Neural progenitor cell (in vitro differentiated cells): ENCODE data around the gene ROBO2. TPM values are rescaled to one million over a fixed set of nuclear protein-coding genes. Genes with fewer than 3 reads are reported as not detected.
A peak's percentile ranks its signal among the peaks of the same experiment; 100 is the strongest.

Experiments
- DNase-seq: peaks from one replicate; pipeline ENCODE4 v3.0.0-alpha.2; 2016; ENCODE audit warnings: low spot score
- H2AFZ ChIP-seq: fragments of 200-600 bp; sonication (generic); replicated peaks from 2 replicates; pipeline ENCODE4 v1.6.1; 2016; ENCODE audit warnings: antibody characterized with exemption
- H3F3A ChIP-seq: fragments of 200-600 bp; sonication (generic); 2 replicates; pipeline ENCODE4 v1.6.1; 2016; ENCODE audit warnings: antibody characterized with exemption, low read depth
- H3K27ac ChIP-seq: fragments of 200-600 bp; sonication (generic); 2 replicates; pipeline ENCODE4 v1.5.1; 2016; ENCODE audit warnings: mild to moderate bottlenecking
- H3K27me3 ChIP-seq: fragments of 200-600 bp; sonication (generic); 2 replicates; pipeline ENCODE4 v1.6.1; 2016; ENCODE audit warnings: mild to moderate bottlenecking, moderate library complexity
- H3K36me3 ChIP-seq: fragments of 200-600 bp; sonication (generic); 2 replicates; pipeline ENCODE4 v1.5.1; 2016
- H3K4me1 ChIP-seq: fragments of 200-600 bp; sonication (generic); 2 replicates; pipeline ENCODE4 v1.6.1; 2016; ENCODE audit warnings: mixed run types
- H3K4me2 ChIP-seq: fragments of 200-600 bp; sonication (generic); 2 replicates; pipeline ENCODE4 v1.6.1; 2016
- H3K4me3 ChIP-seq: fragments of 200-600 bp; sonication (generic); 2 replicates; pipeline ENCODE4 v1.5.1; 2016
- H3K79me2 ChIP-seq: fragments of 200-600 bp; sonication (generic); 2 replicates; pipeline ENCODE4 v1.6.1; 2016; ENCODE audit warnings: low read depth
- H3K9ac ChIP-seq: fragments of 200-600 bp; sonication (generic); 2 replicates; pipeline ENCODE4 v1.6.1; 2016
- H3K9me3 ChIP-seq: fragments of 200-600 bp; sonication (generic); 2 replicates; pipeline ENCODE4 v1.5.1; 2016; ENCODE audit warnings: low read depth
- H4K20me1 ChIP-seq: fragments of 200-600 bp; sonication (generic); 2 replicates; pipeline ENCODE4 v1.6.1; 2016; ENCODE audit warnings: low read depth
- H3K27ac Mint-ChIP-seq: 3 replicates; pipeline ENCODE4 v1.8.0; 2021; ENCODE audit warnings: mixed read lengths
- H3K27me3 Mint-ChIP-seq: 2 replicates; pipeline ENCODE4 v1.8.0; 2022; ENCODE audit warnings: low read depth, mild to moderate bottlenecking, inconsistent platforms, moderate library complexity, mixed read lengths; ENCODE audit not compliant: insufficient read depth
- H3K36me3 Mint-ChIP-seq: 3 replicates; pipeline ENCODE4 v1.8.0; 2021; ENCODE audit warnings: mixed read lengths
- H3K4me1 Mint-ChIP-seq: 3 replicates; pipeline ENCODE4 v1.8.0; 2021; ENCODE audit warnings: mixed read lengths
- H3K4me3 Mint-ChIP-seq: 3 replicates; pipeline ENCODE4 v1.8.0; 2021; ENCODE audit warnings: mild to moderate bottlenecking, moderate library complexity, mixed read lengths
- H3K9me3 Mint-ChIP-seq: 3 replicates; pipeline ENCODE4 v1.8.0; 2020; ENCODE audit warnings: mixed read lengths
- EZH2 ChIP-seq: fragments of 200-600 bp; sonication (generic); IDR thresholded peaks from 2 replicates; pipeline ENCODE4 v1.6.1; 2017; ENCODE audit warnings: antibody characterized with exemption, mild to moderate bottlenecking, moderate library complexity
- EZH2phosphoT487 ChIP-seq: fragments of 200-600 bp; sonication (generic); IDR thresholded peaks from 2 replicates; pipeline ENCODE4 v1.6.1; 2017; ENCODE audit warnings: antibody characterized with exemption
- total RNA-seq: library from RNA; depleted of rRNA; stranded (reverse); fragments of >200 nt; gene quantifications from 2 replicates; pipeline ENCODE4 v1.2.3, GENCODE V29; 2015; ENCODE audit warnings: low replicate concordance
- TF ChIP-seq, protein P1 (sequence below): fragments of 200-600 bp; sonication (generic); IDR thresholded peaks from 2 replicates; pipeline ENCODE4 v1.5.1; 2017; ENCODE audit warnings: antibody characterized with exemption, mild to moderate bottlenecking

Gene ROBO2
- total RNA-seq, 1 donor from 2014 or later: 15.0 TPM

DNA sequence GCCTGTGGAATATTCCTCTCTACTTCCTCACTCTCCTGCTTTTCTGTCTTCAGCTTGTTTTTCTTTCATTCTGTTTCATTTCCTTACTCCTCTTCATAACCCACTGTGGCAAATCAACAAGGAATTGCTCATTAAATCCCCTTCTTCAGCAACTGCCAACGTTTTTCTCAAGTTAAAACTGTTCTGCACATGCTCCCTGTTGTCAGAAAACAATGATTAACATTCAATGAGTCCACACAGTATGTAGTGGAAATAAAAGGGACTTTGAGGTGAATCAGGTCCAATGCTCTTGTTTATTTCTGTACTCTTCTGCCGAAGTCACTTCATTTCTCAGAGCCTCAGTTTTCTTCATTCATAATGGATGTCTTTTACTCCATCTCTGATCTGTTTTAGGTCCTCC is 11.9 kb upstream of the ROBO2 start:
- no peak for TF ChIP-seq EZH2phosphoT487
- TF ChIP-seq, protein P1, sequence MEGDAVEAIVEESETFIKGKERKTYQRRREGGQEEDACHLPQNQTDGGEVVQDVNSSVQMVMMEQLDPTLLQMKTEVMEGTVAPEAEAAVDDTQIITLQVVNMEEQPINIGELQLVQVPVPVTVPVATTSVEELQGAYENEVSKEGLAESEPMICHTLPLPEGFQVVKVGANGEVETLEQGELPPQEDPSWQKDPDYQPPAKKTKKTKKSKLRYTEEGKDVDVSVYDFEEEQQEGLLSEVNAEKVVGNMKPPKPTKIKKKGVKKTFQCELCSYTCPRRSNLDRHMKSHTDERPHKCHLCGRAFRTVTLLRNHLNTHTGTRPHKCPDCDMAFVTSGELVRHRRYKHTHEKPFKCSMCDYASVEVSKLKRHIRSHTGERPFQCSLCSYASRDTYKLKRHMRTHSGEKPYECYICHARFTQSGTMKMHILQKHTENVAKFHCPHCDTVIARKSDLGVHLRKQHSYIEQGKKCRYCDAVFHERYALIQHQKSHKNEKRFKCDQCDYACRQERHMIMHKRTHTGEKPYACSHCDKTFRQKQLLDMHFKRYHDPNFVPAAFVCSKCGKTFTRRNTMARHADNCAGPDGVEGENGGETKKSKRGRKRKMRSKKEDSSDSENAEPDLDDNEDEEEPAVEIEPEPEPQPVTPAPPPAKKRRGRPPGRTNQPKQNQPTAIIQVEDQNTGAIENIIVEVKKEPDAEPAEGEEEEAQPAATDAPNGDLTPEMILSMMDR: no peak
- TF ChIP-seq EZH2: no peak
- Mint-ChIP-seq H3K27ac (no peak overlapping the region), H3K4me3 (no peak overlapping the region), H3K9me3 (no peaks in the 10 kb centered on the region), H3K36me3 (no peaks in the 10 kb centered on the region), H3K4me1 (peaks cover 5% of the 10 kb centered on the region), H3K27me3 (no peaks in the 10 kb centered on the region)
- no peaks in the 10 kb centered on the region for H3K27me3 ChIP-seq
- no peaks in the 10 kb centered on the region for H3K36me3 ChIP-seq
- peak overlapping the region; percentile 63 for H2AFZ ChIP-seq
- H3F3A ChIP-seq: peaks cover 11% of the 10 kb centered on the region
- DNase-seq: no peak
- H3K4me1 ChIP-seq: peaks cover 39% of the 10 kb centered on the region
- H3K79me2 ChIP-seq: no peaks in the 10 kb centered on the region
- no peak overlapping the region for H3K9ac ChIP-seq
- H3K4me2 ChIP-seq: no peak overlapping the region
- no peak overlapping the region for H3K27ac ChIP-seq
- H4K20me1 ChIP-seq: no peaks in the 10 kb centered on the region
- no peak overlapping the region for H3K4me3 ChIP-seq
- no peaks in the 10 kb centered on the region for H3K9me3 ChIP-seq

DNA sequence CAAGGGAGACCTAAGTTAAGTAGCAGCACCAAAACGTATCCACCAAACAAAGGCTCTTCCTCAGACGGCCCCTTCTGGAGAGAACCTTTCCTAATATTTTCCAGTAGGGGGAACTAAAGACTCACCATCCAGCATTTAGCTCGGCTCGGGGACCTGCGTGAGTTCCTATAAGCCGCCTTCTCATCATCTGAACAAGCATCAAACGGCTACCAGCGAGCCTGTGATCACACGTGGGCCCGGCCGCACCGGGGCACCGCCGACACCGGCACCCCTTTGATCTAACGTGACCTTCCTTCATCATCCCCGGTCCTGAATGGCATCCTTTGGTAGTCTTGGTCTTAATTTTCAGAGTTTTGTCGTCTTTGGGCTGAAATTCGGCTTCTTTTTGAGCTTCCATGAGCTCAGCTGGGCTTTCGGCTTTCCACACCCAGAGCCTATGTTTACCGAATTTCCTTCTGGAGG is 1.4 kb upstream of the ROBO2 start:
- Histone ChIP-seq H3K4me2 (peak overlapping the region; percentile 85), H3K79me2 (no peaks in the 10 kb centered on the region), H3K4me3 (peak overlapping the region; percentile 76), H3K27me3 (peaks cover 16% of the 10 kb centered on the region), H3F3A (peaks cover 26% of the 10 kb centered on the region), H3K36me3 (no peaks in the 10 kb centered on the region), H3K9me3 (no peaks in the 10 kb centered on the region), H3K4me1 (peaks cover 20% of the 10 kb centered on the region), H3K9ac (no peak overlapping the region), H3K27ac (no peak overlapping the region), H4K20me1 (no peaks in the 10 kb centered on the region), H2AFZ (peak overlapping the region; percentile 80)
- peaks cover 4% of the 10 kb centered on the region for H3K27me3 Mint-ChIP-seq
- peak overlapping the region; percentile 98 for H3K4me3 Mint-ChIP-seq
- DNase-seq: peak; percentile 93
- no peaks in the 10 kb centered on the region for H3K9me3 Mint-ChIP-seq
- H3K27ac Mint-ChIP-seq: no peak overlapping the region
- H3K4me1 Mint-ChIP-seq: peaks cover 17% of the 10 kb centered on the region
- peaks cover 1% of the 10 kb centered on the region for H3K36me3 Mint-ChIP-seq
- TF ChIP-seq, protein P1: peak; percentile 74
- no peak for TF ChIP-seq EZH2

DNA sequence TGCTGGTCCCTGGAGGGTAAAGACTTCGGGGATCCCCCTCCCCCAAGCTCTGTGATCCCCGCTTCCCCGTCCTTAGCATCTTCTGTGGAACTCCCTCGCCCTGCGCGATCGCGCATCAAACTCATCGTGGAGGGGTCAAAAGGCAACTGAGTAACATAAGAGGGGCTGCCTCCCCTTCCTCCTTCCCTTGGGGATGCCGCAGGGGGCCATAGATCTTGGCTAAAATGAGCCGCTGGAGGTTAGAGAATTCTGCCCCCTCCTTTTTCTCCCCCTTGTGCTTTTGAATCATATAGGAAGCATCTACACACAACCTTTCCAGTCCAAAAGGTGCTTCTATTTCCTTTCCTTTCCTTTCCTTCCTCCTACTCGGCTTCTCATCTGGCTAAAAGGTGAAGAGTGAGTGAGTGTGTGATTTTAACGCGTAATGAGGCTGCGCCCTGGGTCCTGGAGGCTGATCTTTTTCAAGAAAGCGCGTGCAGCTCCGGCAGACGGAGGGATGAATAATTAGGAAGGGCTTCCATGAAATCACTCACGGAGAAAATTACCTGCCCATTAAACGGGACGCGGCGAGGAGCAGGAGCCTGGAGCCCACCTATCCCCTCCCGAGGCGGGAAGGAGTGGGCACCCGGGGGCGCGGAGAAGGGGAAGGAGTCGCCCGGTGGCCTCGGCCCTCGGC is 831 bp upstream of the ROBO2 start:
- H3K79me2 ChIP-seq: no peaks in the 10 kb centered on the region
- Mint-ChIP-seq H3K4me1 (peaks cover 17% of the 10 kb centered on the region), H3K27me3 (peaks cover 4% of the 10 kb centered on the region), H3K27ac (peak overlapping the region; percentile 95), H3K4me3 (peak overlapping the region; percentile 98), H3K36me3 (peaks cover 1% of the 10 kb centered on the region), H3K9me3 (no peaks in the 10 kb centered on the region)
- H4K20me1 ChIP-seq: no peaks in the 10 kb centered on the region
- TF ChIP-seq, protein P1: no peak
- TF ChIP-seq EZH2phosphoT487: no peak
- no peak for TF ChIP-seq EZH2
- H3K27me3 ChIP-seq: peaks cover 16% of the 10 kb centered on the region
- H2AFZ ChIP-seq: peak overlapping the region; percentile 80
- DNase-seq: peak; percentile 72
- peak overlapping the region; percentile 85 for H3K4me2 ChIP-seq
- peak overlapping the region; percentile 61 for H3K27ac ChIP-seq
- H3K4me1 ChIP-seq: peaks cover 20% of the 10 kb centered on the region
- H3K36me3 ChIP-seq: no peaks in the 10 kb centered on the region
- H3K4me3 ChIP-seq: peak overlapping the region; percentile 76
- no peaks in the 10 kb centered on the region for H3K9me3 ChIP-seq
- peaks cover 26% of the 10 kb centered on the region for H3F3A ChIP-seq
- peak overlapping the region; percentile 14 for H3K9ac ChIP-seq
